Activated T-helper 17 cell treated with anti-CD3 and anti-CD28 coated beads, Interleukin-2, amount 50 U/mL, for 72 hours (primary cell): ENCODE results near the gene CERS2. TPM values are rescaled to one million over a fixed set of nuclear protein-coding genes. Genes with fewer than 3 reads are reported as not detected.
"Not testable (repeated sequence)": the region's sequence is repeated elsewhere in the genome, so short reads cannot be mapped to it uniquely, and the experiment has no call there.

Experiments used
- ATAC-seq: fragments of 150-1000 bp; cut with Tn5 transposase; replicated peaks from 2 replicates; pipeline ENCODE4 v1.10.0; 2021; ENCODE audit warnings: mild to moderate bottlenecking, moderate library complexity
- H3K27ac Mint-ChIP-seq: one replicate; pipeline ENCODE4 v1.8.0; 2022; ENCODE audit warnings: mixed read lengths
- H3K27me3 Mint-ChIP-seq: one replicate; pipeline ENCODE4 v1.8.0; 2022; ENCODE audit warnings: mixed read lengths
- H3K36me3 Mint-ChIP-seq: one replicate; pipeline ENCODE4 v1.8.0; 2022; ENCODE audit warnings: low read depth, mild to moderate bottlenecking, mixed read lengths
- H3K4me1 Mint-ChIP-seq: one replicate; pipeline ENCODE4 v1.8.0; 2022; ENCODE audit warnings: mixed read lengths
- H3K4me3 Mint-ChIP-seq: one replicate; pipeline ENCODE4 v1.8.0; 2022; ENCODE audit warnings: mild to moderate bottlenecking, mixed read lengths
- H3K9me3 Mint-ChIP-seq: one replicate; pipeline ENCODE4 v1.8.0; 2022; ENCODE audit warnings: mixed read lengths
- total RNA-seq, 2 donors: library from RNA; stranded (reverse); gene quantifications; one replicate each; pipeline ENCODE4 v1.2.3, GENCODE V29; 2022

Gene CERS2
- total RNA-seq, 2 donors from 2014 or later: 114 to 212 TPM

DNA sequence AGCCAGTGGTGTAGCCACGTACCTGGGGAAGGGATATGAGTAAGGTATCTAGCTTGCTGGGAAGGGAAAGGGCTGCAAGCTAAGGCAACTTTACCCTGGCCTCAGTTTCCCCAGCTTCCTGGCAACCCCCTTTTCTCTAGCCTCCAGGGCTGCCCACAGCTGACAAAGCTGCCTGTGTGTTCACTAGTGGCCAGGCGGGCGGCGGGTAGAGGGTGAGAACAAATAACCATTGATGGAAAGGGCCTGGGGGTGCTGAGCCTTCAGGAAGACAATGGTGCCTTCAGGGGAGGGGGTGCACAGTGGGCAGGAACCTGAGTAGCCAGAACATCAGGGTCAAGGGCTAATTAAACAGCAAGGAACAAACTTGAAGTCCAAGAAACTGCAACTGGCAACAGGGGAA is 6.1 kb downstream of the CERS2 start:
- Mint-ChIP-seq H3K4me3 (no peak overlapping the region), H3K27me3 (no peaks in the 10 kb centered on the region), H3K9me3 (no peaks in the 10 kb centered on the region), H3K36me3 (peaks cover 90% of the 10 kb centered on the region), H3K27ac (peak overlapping the region; percentile 90), H3K4me1 (peaks cover 24% of the 10 kb centered on the region)
- no peak for ATAC-seq

DNA sequence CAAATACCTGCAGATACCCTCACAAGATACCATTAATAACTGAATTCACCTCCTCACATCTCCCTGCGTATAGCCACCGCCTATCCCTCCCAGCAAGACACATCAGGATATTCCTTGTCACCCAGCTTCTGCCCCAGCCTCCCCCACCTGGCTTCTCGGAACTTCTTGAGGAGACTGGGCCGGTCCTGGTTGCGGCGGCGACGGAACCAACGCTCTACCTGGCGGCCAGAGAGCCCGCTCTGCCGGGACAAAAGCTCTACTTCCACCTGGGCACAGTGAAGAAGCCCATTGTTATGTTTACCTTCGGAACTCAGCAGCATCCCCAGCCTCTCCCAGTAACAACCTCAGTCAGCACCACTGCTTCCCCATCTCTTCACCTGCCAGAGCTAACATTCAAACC is 6.7 kb downstream of the CERS2 start:
- H3K9me3 Mint-ChIP-seq: no peaks in the 10 kb centered on the region
- no peak for ATAC-seq
- H3K4me1 Mint-ChIP-seq: peaks cover 24% of the 10 kb centered on the region
- peaks cover 91% of the 10 kb centered on the region for H3K36me3 Mint-ChIP-seq
- no peak overlapping the region for H3K4me3 Mint-ChIP-seq
- H3K27me3 Mint-ChIP-seq: no peaks in the 10 kb centered on the region
- H3K27ac Mint-ChIP-seq: peak overlapping the region; percentile 41

DNA sequence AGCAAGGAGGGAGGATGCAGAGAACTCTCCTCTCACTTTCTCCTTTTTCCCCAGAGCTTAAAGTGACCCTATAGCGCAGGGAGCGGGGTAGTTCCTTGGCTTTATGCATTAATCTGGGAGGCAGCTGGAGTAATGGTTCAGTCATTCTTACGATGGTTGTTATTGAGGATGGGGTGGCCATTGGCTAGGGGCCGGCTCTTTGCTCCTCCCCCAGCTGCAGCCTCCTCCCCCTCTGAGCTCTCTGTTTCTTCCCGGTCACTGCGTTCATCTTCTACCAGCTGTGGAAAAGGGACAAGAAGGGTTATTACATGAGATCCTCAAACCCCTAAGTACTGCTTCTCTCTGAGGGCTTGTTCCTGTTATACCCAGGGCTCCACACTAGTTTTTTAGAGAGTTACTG is 8.6 kb downstream of the CERS2 start:
- peaks cover 93% of the 10 kb centered on the region for H3K36me3 Mint-ChIP-seq

DNA sequence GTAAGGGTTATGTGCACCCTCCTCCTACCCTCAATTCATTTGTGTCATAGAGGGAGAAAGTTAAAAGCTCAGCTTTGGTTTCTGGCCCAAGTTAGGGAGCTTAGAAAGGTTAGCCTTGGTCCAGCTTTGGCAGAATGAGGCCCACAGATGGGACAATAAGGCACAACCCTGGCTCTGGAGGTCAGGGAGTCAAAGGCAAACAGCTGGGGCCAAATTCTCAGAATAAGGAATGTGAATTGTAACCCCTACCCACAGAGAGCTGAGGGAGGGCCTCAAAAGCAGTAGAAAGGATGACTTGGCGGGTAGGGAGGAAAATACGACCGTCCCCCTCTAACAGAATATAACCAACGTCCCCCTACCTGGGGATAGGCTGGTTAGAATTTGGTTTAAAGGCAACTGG is 9.0 kb downstream of the CERS2 start:
- Mint-ChIP-seq H3K4me3 (no peak overlapping the region), H3K9me3 (no peaks in the 10 kb centered on the region), H3K27me3 (no peaks in the 10 kb centered on the region), H3K36me3 (peaks cover 93% of the 10 kb centered on the region), H3K27ac (no peak overlapping the region), H3K4me1 (peaks cover 10% of the 10 kb centered on the region)
- ATAC-seq: no peak

More for the DNA sequence above, 8.6 kb downstream of the CERS2 start:
- H3K9me3 Mint-ChIP-seq: no peaks in the 10 kb centered on the region
- no peaks in the 10 kb centered on the region for H3K27me3 Mint-ChIP-seq
- ATAC-seq: no peak
- peak overlapping the region; percentile 20 for H3K27ac Mint-ChIP-seq
- H3K4me1 Mint-ChIP-seq: peaks cover 14% of the 10 kb centered on the region
- no peak overlapping the region for H3K4me3 Mint-ChIP-seq

DNA sequence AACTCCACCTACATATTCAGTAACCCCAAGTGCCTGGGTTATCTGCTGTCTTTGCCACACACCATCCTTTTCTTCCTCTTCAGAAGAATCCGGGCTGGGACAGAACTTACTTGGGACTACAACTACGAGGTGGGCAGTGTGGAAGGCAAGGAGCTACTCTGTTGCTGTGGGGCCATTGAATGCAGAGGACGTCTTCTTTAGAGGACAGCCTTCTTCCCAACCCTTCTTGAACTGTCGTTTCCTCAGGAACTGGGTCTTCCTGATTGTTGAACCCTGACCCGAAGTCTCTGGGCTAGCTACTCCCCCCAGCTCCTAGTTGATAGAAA is 10.5 kb downstream of the CERS2 start:
- Mint-ChIP-seq H3K27me3 (no peaks in the 10 kb centered on the region), H3K9me3 (no peaks in the 10 kb centered on the region), H3K4me3 (no peak overlapping the region), H3K27ac (peak overlapping the region; percentile 29), H3K4me1 (peaks cover 5% of the 10 kb centered on the region), H3K36me3 (peaks cover 100% of the 10 kb centered on the region)
- no peak for ATAC-seq

DNA sequence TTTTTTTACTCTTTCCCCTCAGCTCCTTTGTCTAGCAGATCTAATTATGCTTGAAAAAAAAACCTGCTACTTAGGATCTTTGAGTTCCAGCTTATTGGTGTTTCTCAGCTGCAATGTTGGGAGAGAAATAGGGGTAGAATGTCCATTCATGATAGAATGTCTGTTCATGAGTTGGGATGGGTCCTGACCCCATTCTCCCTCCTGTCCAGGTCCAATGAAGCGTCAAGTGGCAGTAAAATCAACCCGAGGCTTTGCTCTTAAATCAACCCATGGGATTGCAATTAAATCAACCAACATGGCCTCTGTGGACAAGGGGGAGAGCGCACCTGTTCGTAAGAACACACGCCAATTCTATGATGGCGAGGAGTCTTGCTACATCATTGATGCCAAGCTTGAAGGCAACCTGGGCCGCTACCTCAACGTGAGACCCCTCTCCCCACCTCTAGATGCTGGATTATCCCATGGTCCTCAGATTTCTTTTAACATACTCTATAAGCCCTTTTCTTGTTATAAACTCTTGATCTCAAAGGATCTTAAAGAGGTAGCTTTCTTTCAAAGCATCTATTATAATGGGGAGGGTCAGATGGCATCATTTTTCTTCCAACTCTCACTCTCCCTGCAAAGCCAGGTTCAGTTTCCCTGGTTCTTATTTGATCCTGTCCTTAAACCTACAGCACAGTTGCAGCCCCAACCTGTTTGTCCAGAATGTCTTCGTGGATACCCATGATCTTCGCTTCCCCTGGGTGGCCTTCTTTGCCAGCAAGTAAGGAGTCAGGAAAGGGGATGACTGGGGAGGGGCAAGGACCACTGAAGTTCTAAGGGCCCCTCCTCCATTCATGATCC is 11.1 kb downstream of the CERS2 start:
- no peak overlapping the region for H3K4me3 Mint-ChIP-seq
- H3K27me3 Mint-ChIP-seq: no peaks in the 10 kb centered on the region
- H3K36me3 Mint-ChIP-seq: peaks cover 100% of the 10 kb centered on the region
- peak overlapping the region; percentile 29 for H3K27ac Mint-ChIP-seq
- peaks cover 5% of the 10 kb centered on the region for H3K4me1 Mint-ChIP-seq
- no peaks in the 10 kb centered on the region for H3K9me3 Mint-ChIP-seq
- ATAC-seq: no peak

DNA sequence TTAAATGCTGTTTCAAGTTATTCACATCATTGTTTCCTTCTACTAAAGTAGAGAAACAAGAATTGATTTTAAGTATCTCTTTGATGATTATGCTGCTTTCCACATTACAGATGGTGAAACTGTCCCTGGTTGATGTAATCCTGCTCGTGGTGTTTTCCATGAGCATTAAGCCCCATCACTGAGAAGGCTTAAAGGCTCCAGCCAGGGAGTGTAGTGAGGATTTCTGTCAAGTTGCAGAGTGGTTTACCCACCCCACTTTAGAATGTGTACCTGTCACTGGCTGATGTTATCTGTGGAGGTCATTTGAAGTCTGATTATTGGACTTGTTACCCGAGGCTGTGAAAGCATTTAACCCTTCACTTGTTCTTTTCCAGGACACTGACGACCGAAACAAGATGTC is 12.9 kb downstream of the CERS2 start:
- Mint-ChIP-seq H3K4me3 (no peak overlapping the region), H3K4me1 (peaks cover 10% of the 10 kb centered on the region), H3K27me3 (no peaks in the 10 kb centered on the region), H3K27ac (no peak overlapping the region), H3K36me3 (peaks cover 100% of the 10 kb centered on the region), H3K9me3 (no peaks in the 10 kb centered on the region)
- ATAC-seq: peak; percentile 21

DNA sequence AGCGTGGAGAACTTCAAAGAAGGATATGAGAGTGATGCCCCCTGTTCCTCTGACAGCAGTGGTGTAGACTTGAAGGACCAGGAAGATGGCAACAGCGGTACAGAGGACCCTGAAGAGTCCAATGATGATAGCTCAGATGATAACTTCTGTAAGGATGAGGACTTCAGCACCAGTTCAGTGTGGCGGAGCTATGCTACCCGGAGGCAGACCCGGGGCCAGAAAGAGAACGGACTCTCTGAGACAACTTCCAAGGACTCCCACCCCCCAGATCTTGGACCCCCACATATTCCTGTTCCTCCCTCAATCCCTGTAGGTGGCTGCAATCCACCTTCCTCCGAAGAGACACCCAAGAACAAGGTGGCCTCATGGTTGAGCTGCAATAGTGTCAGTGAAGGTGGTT is 14.0 kb downstream of the CERS2 start:
- no peak for ATAC-seq
- no peaks in the 10 kb centered on the region for H3K9me3 Mint-ChIP-seq
- peaks cover 4% of the 10 kb centered on the region for H3K4me1 Mint-ChIP-seq
- no peaks in the 10 kb centered on the region for H3K27me3 Mint-ChIP-seq
- H3K27ac Mint-ChIP-seq: no peak overlapping the region
- peaks cover 99% of the 10 kb centered on the region for H3K36me3 Mint-ChIP-seq
- no peak overlapping the region for H3K4me3 Mint-ChIP-seq

DNA sequence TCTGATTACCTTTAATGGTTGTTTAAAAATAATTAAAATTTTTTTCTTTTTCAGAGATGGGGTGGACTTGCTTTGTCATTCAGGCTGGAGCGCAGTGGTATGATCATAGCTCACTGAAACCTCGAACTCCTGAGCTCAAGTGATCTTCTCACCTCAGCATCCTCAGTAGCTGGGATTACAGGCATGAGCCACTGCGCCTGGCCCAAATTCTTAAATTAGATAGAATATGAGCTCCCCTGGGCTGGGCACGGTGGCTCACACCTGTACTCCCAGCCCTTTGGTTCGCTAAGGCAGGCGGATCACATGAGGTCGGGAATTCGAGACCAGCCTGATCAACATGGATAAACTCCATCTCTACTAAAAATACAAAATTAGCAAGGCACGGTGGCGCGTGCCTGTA is 17.0 kb downstream of the CERS2 start:
- peak overlapping the region; percentile 70 for H3K27ac Mint-ChIP-seq
- no peaks in the 10 kb centered on the region for H3K9me3 Mint-ChIP-seq

DNA sequence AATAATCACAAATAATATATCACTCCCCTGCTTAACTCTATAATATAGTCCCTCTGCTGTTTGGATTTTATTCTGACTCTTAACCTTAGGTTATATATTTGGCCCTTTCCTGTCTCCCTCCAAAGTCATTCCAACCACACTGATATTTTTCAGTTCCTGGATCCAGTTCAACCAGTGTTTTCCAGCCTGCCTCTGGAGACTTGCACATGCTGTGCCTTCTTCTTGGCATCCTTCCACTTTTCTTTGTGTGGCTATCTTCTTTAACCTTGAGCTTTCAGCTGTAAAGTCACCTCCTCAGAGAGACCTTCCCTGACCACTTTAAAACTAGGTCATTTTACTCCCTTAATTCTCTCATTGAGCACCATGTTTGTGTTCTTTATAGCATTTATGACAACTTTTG is 19.4 kb downstream of the CERS2 start:
- H3K27me3 Mint-ChIP-seq: no peaks in the 10 kb centered on the region
- H3K9me3 Mint-ChIP-seq: no peaks in the 10 kb centered on the region
- no peak for ATAC-seq
- peaks cover 95% of the 10 kb centered on the region for H3K36me3 Mint-ChIP-seq
- H3K4me1 Mint-ChIP-seq: peaks cover 9% of the 10 kb centered on the region
- peak overlapping the region; percentile 25 for H3K27ac Mint-ChIP-seq
- no peak overlapping the region for H3K4me3 Mint-ChIP-seq

More for the DNA sequence above, 17.0 kb downstream of the CERS2 start:
- peaks cover 95% of the 10 kb centered on the region for H3K36me3 Mint-ChIP-seq
- no peak for ATAC-seq
- H3K4me3 Mint-ChIP-seq: no peak overlapping the region
- H3K4me1 Mint-ChIP-seq: peaks cover 4% of the 10 kb centered on the region
- no peaks in the 10 kb centered on the region for H3K27me3 Mint-ChIP-seq

DNA sequence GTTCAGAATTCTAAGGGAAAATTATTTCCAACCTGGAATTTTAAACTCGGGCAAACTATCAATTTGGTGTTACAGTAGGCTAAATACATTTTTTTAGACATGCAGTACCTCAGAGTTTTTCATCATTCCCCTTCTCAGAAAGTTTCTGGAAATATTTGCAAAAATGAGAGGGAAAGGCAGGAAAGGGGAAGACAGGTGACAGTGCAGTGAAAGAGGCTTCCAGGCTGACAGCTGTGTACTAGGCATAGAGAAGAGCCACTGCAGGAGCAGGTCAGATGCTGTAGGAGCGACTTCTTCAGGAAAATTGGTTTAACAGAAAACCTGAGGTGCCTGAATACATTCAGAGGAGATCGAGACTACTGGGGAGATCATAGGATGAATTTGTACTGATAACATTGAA is 19.9 kb downstream of the CERS2 start:
- peaks cover 95% of the 10 kb centered on the region for H3K36me3 Mint-ChIP-seq
- H3K4me3 Mint-ChIP-seq: no peak overlapping the region

DNA sequence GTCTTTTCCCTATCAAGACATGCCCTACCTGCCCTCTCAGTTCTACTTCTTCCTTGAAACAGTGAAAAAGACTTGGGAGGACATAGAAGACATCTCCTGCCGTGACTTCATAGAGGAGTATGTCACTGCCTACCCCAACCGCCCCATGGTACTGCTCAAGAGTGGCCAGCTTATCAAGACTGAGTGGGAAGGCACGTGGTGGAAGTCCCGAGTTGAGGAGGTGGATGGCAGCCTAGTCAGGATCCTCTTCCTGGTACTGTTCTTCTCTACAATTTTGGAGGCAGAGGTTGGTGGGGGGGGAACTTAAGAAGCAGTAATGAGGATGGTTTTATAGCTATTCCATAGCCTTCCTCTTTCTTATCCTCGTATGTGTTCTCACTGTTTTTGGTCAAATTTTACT is 29.8 kb downstream of the CERS2 start:
- H3K27me3 Mint-ChIP-seq: no peaks in the 10 kb centered on the region
- peak overlapping the region; percentile 71 for H3K27ac Mint-ChIP-seq

More for the DNA sequence above, 19.9 kb downstream of the CERS2 start:
- Mint-ChIP-seq H3K4me1 (peaks cover 9% of the 10 kb centered on the region), H3K27ac (no peak overlapping the region), H3K27me3 (no peaks in the 10 kb centered on the region), H3K9me3 (no peaks in the 10 kb centered on the region)
- ATAC-seq: no peak

DNA sequence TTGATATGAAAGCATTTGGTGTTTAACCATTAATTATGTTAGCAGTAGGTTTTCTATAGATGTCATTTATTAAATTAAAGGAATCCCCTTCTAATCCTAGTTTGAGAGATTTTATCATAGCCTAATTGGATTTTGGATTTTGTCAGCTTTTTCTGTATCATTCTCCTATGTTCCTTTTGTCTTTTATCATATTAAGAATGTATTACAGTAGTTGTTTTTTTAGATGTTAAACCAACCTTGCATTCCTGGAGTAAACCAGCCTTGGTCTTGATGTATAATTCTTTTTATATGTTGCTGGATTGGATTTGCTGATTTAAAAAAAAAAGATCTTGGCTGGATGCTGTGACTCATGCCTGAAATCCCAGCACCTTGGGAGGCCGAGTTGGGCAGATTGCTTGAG is 42.9 kb downstream of the CERS2 start:
- peaks cover 97% of the 10 kb centered on the region for H3K36me3 Mint-ChIP-seq

More for the DNA sequence above, 29.8 kb downstream of the CERS2 start:
- Mint-ChIP-seq H3K36me3 (peaks cover 98% of the 10 kb centered on the region), H3K4me1 (no peaks in the 10 kb centered on the region), H3K9me3 (no peaks in the 10 kb centered on the region), H3K4me3 (no peak overlapping the region)
- no peak for ATAC-seq

DNA sequence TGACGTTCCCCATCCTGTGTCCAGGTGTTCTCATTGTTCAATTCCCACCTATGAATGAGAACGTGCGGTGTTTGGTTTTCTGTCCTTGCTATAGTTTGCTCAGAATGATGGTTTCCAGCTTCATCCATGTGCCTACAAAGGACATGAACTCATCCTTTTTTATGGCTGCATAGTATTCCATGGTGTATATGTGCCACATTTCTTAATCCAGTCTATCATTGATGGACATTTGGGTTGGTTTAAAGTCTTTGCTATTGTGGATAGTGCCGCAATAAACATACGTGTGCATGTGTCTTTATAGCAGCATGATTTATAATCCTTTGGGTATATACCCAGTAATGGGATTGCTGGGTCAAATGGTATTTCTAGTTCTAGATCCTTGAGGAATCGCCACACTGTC is 45.9 kb downstream of the CERS2 start:
- not testable (repeated sequence) for ATAC-seq, H3K27me3 Mint-ChIP-seq, H3K4me1 Mint-ChIP-seq, H3K27ac Mint-ChIP-seq, H3K9me3 Mint-ChIP-seq
- Mint-ChIP-seq H3K4me3 (peak overlapping the region; percentile 12), H3K36me3 (peaks cover 81% of the 10 kb centered on the region)

More for the DNA sequence above, 42.9 kb downstream of the CERS2 start:
- no peak for ATAC-seq
- no peaks in the 10 kb centered on the region for H3K9me3 Mint-ChIP-seq
- H3K4me1 Mint-ChIP-seq: peaks cover 5% of the 10 kb centered on the region
- H3K27me3 Mint-ChIP-seq: no peaks in the 10 kb centered on the region
- no peak overlapping the region for H3K27ac Mint-ChIP-seq
- H3K4me3 Mint-ChIP-seq: no peak overlapping the region

DNA sequence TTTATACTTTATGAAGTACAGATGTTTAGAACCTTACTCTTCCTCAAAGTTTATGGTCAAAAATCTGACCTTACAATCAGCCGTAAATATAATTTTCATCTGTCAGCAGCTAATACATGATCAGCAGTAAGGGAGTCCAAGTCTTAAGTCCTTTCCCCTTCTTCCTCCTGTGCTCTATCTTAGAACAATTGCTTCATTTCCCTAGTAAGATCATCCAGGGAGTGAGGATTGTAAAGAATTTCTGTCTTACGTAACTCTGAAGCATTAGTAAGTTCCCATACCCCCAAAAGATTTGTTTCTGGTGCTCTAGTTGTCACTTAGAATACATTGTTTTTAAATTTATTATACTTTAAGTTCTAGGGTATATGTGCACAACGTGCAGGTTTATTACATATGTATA is 46.3 kb downstream of the CERS2 start:
- Mint-ChIP-seq H3K27ac (no peak overlapping the region), H3K4me3 (peak overlapping the region; percentile 12), H3K36me3 (peaks cover 76% of the 10 kb centered on the region), H3K4me1 (no peaks in the 10 kb centered on the region), H3K27me3 (no peaks in the 10 kb centered on the region), H3K9me3 (no peaks in the 10 kb centered on the region)
- no peak for ATAC-seq
